ENCODE results near the gene SPATA21.

GRCh38 chr1:16425125-16426025, 11.8 kb downstream of the SPATA21 start:
- TF ChIP-seq CTCF (IDR thresholded peaks at IDR 0.05) (no peak), POLR2A (IDR thresholded peaks at IDR 0.05) (no peak)

Measured in esophagus squamous epithelium (tissue), 4 donors.